Activated CD8-positive, alpha-beta T cell treated with anti-CD3 and anti-CD28 coated beads for 36 hours (primary cell): ENCODE results near the gene PPP1R16B. TPM values are rescaled to one million over a fixed set of nuclear protein-coding genes. Genes with fewer than 3 reads are reported as not detected.

Experiments
- ATAC-seq: fragments of 200-7000 bp; cut with Tn5 transposase; one replicate; pipeline ENCODE4 v1.10.0; 2021; ENCODE audit warnings: mild to moderate bottlenecking, moderate library complexity
- CTCF ChIA-PET: fragments of 350-600 bp; sonication (Branson Sonifier 250); formaldehyde crosslinking; loops from one replicate; lab custom pipeline; 2021; ENCODE audit warnings: antibody characterized with exemption; lab: Charles Lee
- POLR2A ChIA-PET: fragments of 350-600 bp; sonication (Branson Sonifier 250); formaldehyde crosslinking; loops from one replicate; lab custom pipeline; 2021; ENCODE audit warnings: antibody characterized with exemption; lab: Charles Lee
- DNase-seq: peaks from one replicate; pipeline ENCODE4 v3.0.0-alpha.2; 2020
- H3K27ac Mint-ChIP-seq: one replicate; pipeline ENCODE4 v1.8.0; 2021; ENCODE audit warnings: mild to moderate bottlenecking, mixed read lengths
- H3K27me3 Mint-ChIP-seq: one replicate; pipeline ENCODE4 v1.8.0; 2021; ENCODE audit warnings: mixed read lengths
- H3K36me3 Mint-ChIP-seq: one replicate; pipeline ENCODE4 v1.8.0; 2021; ENCODE audit warnings: low read depth, mixed read lengths
- H3K4me1 Mint-ChIP-seq: one replicate; pipeline ENCODE4 v1.8.0; 2021; ENCODE audit warnings: low read depth, mixed read lengths
- H3K4me3 Mint-ChIP-seq: one replicate; pipeline ENCODE4 v1.8.0; 2021; ENCODE audit warnings: mild to moderate bottlenecking, moderate library complexity, mixed read lengths
- H3K9me3 Mint-ChIP-seq: one replicate; pipeline ENCODE4 v1.8.0; 2021; ENCODE audit warnings: mixed read lengths
- CTCF ChIP-seq: fragments of 200-600 bp; IDR thresholded peaks from one replicate; pipeline ENCODE4 v1.8.0; 2022; ENCODE audit warnings: antibody characterized with exemption, mild to moderate bottlenecking
- intact Hi-C: fragments of 100-400 bp; cut with micrococcal nuclease; formaldehyde crosslinking; loops from one replicate; pipeline ENCODE4 v1.10.0; 2022
- total RNA-seq, 2 experiments: library from RNA; stranded (reverse); gene quantifications; one replicate each; pipeline ENCODE4 v1.2.3, GENCODE V29; 2021

Gene PPP1R16B
- total RNA-seq, 2 experiments from 2014 or later, result 74.9 to 81.4 TPM

- CTCF ChIA-PET, result interaction anchor here (0.7 to 0.9 kb wide), 2 partner anchors 13 to 15 kb away, joined by 3 read pairs; no protein-coding TSS in a partner anchor
- DNase-seq (no peak), ATAC-seq (no peak)
- peaks cover 60% of the 10 kb centered on the region for H3K36me3 Mint-ChIP-seq
- no peak for TF ChIP-seq CTCF
- no peak overlapping the region for H3K4me3 Mint-ChIP-seq
- peaks cover 4% of the 10 kb centered on the region for H3K9me3 Mint-ChIP-seq
- intact Hi-C loops, result no loop called here
- no peaks in the 10 kb centered on the region for H3K27me3 Mint-ChIP-seq
- no peak overlapping the region for H3K27ac Mint-ChIP-seq
- POLR2A ChIA-PET, result interaction anchor here (0.8 to 0.9 kb wide), 2 partner anchors 34 to 143 kb away, joined by 3 read pairs; no protein-coding TSS in a partner anchor
- no peaks in the 10 kb centered on the region for H3K4me1 Mint-ChIP-seq
Measured at GRCh38 chr20:38907918-38908677, 102.6 kb downstream of the PPP1R16B start.

DNA sequence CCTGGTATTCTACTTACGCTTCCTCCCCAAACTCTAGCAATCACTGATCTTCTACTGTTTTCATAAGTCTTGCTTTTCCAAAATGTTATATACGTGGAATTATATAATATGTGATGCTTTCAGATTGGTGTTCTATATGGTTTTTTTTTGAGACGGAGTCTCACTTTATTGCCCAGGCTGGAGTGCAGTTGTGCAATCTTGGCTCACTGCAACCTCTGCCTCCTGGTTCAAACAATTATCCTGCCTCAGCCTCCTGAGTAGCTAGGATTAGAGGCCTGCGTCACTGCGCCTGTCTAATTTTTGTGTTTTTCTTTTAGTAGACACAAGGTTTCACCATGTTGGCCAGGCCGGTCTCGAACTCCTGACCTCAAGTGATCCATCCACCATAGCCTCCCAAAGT, 109.9 kb downstream of the PPP1R16B start:
- intact Hi-C loops, result no loop called here
- POLR2A ChIA-PET, result no interaction called here

DNA sequence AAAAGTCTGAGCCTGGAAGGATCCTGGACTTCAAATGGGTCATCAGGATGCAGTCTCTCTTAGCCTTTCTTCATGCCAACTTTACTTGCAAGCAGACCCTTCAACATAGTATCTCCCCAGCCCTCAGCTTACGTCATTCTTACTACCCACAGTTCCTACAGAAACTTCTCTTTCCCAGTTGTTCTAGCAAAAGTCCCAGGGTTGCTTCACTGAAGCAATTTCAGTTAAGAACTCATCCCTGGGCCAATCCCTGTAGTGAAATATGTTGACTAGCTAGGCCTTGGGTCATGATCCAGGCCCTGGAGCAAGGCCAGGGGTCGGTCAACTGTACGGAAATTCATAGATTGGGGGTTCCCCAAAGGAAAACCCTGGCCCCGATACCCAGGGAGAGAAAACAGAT, 112.2 kb downstream of the PPP1R16B start:
- Mint-ChIP-seq H3K36me3 (peaks cover 27% of the 10 kb centered on the region), H3K9me3 (no peaks in the 10 kb centered on the region), H3K4me1 (no peaks in the 10 kb centered on the region), H3K27ac (no peak overlapping the region), H3K4me3 (no peak overlapping the region), H3K27me3 (no peaks in the 10 kb centered on the region)
- POLR2A ChIA-PET, result no interaction called here
- intact Hi-C loops, result no loop called here
- DNase-seq (no peak), ATAC-seq (no peak)
- CTCF ChIA-PET, result interaction anchor here (1.2 to 1.4 kb wide), 2 partner anchors 9 to 24 kb away, joined by 3 read pairs; partner anchors contain the start of gene FAM83D
- no peak for TF ChIP-seq CTCF

More for the DNA sequence above, 109.9 kb downstream of the PPP1R16B start:
- ATAC-seq (no peak), DNase-seq (no peak)
- no peaks in the 10 kb centered on the region for H3K27me3 Mint-ChIP-seq
- no peak for TF ChIP-seq CTCF
- H3K4me1 Mint-ChIP-seq, result no peaks in the 10 kb centered on the region
- H3K36me3 Mint-ChIP-seq, result peaks cover 28% of the 10 kb centered on the region
- H3K4me3 Mint-ChIP-seq, result no peak overlapping the region
- H3K9me3 Mint-ChIP-seq, result no peaks in the 10 kb centered on the region
- CTCF ChIA-PET, result interaction anchor here (0.6 kb wide), 1 partner anchor 135 kb away, joined by 3 read pairs; no protein-coding TSS in a partner anchor
- no peak overlapping the region for H3K27ac Mint-ChIP-seq

- ChIA-PET CTCF (interaction anchor here (1.2 to 1.4 kb wide), 2 partner anchors 8 to 24 kb away, joined by 3 read pairs; partner anchors contain the start of gene FAM83D), POLR2A (no interaction called here)
- Mint-ChIP-seq H3K4me3 (no peak overlapping the region), H3K4me1 (no peaks in the 10 kb centered on the region), H3K27ac (no peak overlapping the region), H3K36me3 (peaks cover 26% of the 10 kb centered on the region), H3K27me3 (no peaks in the 10 kb centered on the region), H3K9me3 (no peaks in the 10 kb centered on the region)
- TF ChIP-seq CTCF, result no peak
- no peak for ATAC-seq
- DNase-seq, result no peak
- intact Hi-C loops, result no loop called here
Measured at GRCh38 chr20:38918172-38918571, 112.7 kb downstream of the PPP1R16B start.

DNA sequence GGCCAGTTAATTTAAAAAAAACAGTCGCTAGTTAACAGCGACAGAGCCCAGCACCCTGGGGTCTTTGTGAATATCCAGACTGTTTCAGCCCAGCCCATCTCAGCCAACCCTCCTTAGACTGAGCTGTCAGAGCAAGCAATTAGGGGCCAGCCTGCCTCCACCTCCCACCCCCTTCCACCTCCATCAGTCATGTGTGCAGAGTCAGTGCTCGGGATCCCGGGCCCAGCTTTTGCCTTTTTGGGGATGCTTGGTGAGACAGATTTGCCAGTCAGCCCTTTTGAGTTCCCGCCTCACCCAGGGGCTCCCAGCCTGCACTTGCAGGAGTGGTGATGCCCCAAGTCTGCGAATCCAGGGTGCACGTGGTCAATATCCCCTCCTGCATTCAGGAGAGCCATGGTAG, 114.2 kb downstream of the PPP1R16B start:
- DNase-seq (no peak), ATAC-seq (no peak)
- no peak for TF ChIP-seq CTCF
- Mint-ChIP-seq H3K27ac (no peak overlapping the region), H3K4me3 (no peak overlapping the region), H3K4me1 (no peaks in the 10 kb centered on the region), H3K36me3 (peaks cover 16% of the 10 kb centered on the region), H3K27me3 (no peaks in the 10 kb centered on the region), H3K9me3 (no peaks in the 10 kb centered on the region)
- intact Hi-C loops, result no loop called here
- ChIA-PET CTCF (no interaction called here), POLR2A (interaction anchor here (1.2 kb wide), 1 partner anchor 130 kb away, joined by 4 read pairs; no protein-coding TSS in a partner anchor)
